Vagina (tissue), 2 donors: ENCODE data around the gene BCAS1. TPM values are rescaled to one million over a fixed set of nuclear protein-coding genes. Genes with fewer than 3 reads are reported as not detected.
A peak's percentile ranks its signal among the peaks of the same experiment; 100 is the strongest.

Experiments used
- DNase-seq, 2 donors: peaks; one replicate each; pipeline ENCODE4 v3.0.0-alpha.2; 2017; ENCODE audit errors: extremely low spot score in 2 of 2
- H3K27ac ChIP-seq: fragments of 200-600 bp; sonication (generic); one replicate; pipeline ENCODE4 v1.5.1; 2019
- H3K27me3 ChIP-seq: fragments of 200-600 bp; sonication (generic); one replicate; pipeline ENCODE4 v1.5.1; 2019
- H3K36me3 ChIP-seq, 2 donors: fragments of 200-600 bp; sonication (generic); one replicate each; pipeline ENCODE4 v1.5.1; 2017 to 2019
- H3K4me1 ChIP-seq: fragments of 200-600 bp; sonication (generic); one replicate; pipeline ENCODE4 v1.5.1; 2019
- H3K4me3 ChIP-seq, 2 donors: fragments of 200-600 bp; sonication (generic); 1 replicate in 1 of 2; 2 replicates in 1 of 2; pipeline ENCODE4 v1.5.1; 2016 to 2019
- H3K9me3 ChIP-seq: fragments of 200-600 bp; sonication (generic); one replicate; pipeline ENCODE4 v1.5.1; 2019
- CTCF ChIP-seq, 3 experiments: fragments of 450-650 bp in 2 of 3; fragments of 200-600 bp in 1 of 3; sonication (generic) in 1 of 3; IDR thresholded peaks; one replicate each; pipeline ENCODE4 v1.5.1; 2017 to 2019; ENCODE audit warnings: antibody characterized with exemption in 3 of 3, mild to moderate bottlenecking in 2 of 3, moderate library complexity in 2 of 3
- POLR2A ChIP-seq, 2 donors: fragments of 450-650 bp; IDR thresholded peaks; one replicate each; pipeline ENCODE4 v1.6.1; 2017; ENCODE audit warnings: antibody characterized with exemption in 2 of 2, mild to moderate bottlenecking in 2 of 2, moderate library complexity in 2 of 2
- POLR2AphosphoS5 ChIP-seq, 2 donors: sonication (generic); formaldehyde crosslinking; IDR thresholded peaks; one replicate each; pipeline ENCODE4 v1.9.0; 2017; ENCODE audit warnings: antibody characterized with exemption in 2 of 2, mild to moderate bottlenecking in 2 of 2, low read depth in 1 of 2; ENCODE audit not compliant: insufficient read depth in 1 of 2
- intact Hi-C: fragments of 100-400 bp; cut with DNase I; formaldehyde crosslinking; loops from one replicate; pipeline ENCODE4 v1.15.1; 2023
- total RNA-seq: library from RNA; depleted of rRNA; stranded (reverse); fragments of >200 nt; gene quantifications from one replicate; pipeline ENCODE4 v1.2.3, GENCODE V29; 2016

Gene BCAS1
- total RNA-seq, 1 donor from 2014 or later: 2.7 TPM

- intact Hi-C loops: no loop called here
- H3K27ac ChIP-seq: peak overlapping the region; percentile 78
- TF ChIP-seq CTCF (IDR thresholded peaks at IDR 0.05) (peak in 1 of 3 experiments; percentile 3), POLR2A (IDR thresholded peaks at IDR 0.05) (no peak), POLR2AphosphoS5 (IDR thresholded peaks at IDR 0.05; ENCODE audit: insufficient read depth in 1 of 2, low read depth in 1 of 2) (peak in 1 of 2 donors; percentile 81)
Measured at GRCh38 chr20:54115172-54115854, 44.9 kb upstream of the BCAS1 start.

GRCh38 chr20:54114109-54114508 is 43.7 kb upstream of the BCAS1 start:
- TF ChIP-seq POLR2AphosphoS5 (IDR thresholded peaks at IDR 0.05; ENCODE audit: insufficient read depth in 1 of 2, low read depth in 1 of 2) (no peak), POLR2A (IDR thresholded peaks at IDR 0.05) (no peak), CTCF (IDR thresholded peaks at IDR 0.05) (no peak)
- H3K4me1 ChIP-seq: peaks cover 6% of the 10 kb centered on the region
- intact Hi-C loops: no loop called here

More at GRCh38 chr20:54115172-54115854, 44.9 kb upstream of the BCAS1 start:
- no peaks in the 10 kb centered on the region for H3K9me3 ChIP-seq
- H3K36me3 ChIP-seq: no peaks in the 10 kb centered on the region
- no peak overlapping the region for H3K4me3 ChIP-seq
- no peaks in the 10 kb centered on the region for H3K27me3 ChIP-seq
- DNase-seq: peak in 1 of 2 donors; percentile 94
- H3K4me1 ChIP-seq: no peaks in the 10 kb centered on the region

DNA sequence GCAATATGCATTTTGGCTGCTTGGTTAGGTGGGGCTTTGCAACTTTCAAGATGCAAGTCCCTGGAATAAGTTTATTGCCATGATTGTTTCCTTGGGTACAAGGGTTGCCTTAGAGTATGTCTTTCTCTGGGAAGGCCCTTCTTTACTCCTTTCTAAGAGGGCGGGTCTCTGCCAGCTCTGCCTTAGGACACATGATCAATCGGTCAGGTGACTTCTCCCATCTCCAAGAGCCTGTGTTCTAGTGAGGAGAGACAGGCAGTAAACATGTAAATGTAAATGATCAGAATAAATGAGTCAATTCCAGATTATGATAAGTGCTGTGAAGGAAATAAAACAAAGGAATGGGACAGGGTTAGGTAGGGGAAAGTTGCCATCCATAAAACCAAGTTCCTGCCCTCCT is 43.2 kb upstream of the BCAS1 start:
- intact Hi-C loops: no loop called here
- TF ChIP-seq POLR2AphosphoS5 (IDR thresholded peaks at IDR 0.05; ENCODE audit: insufficient read depth in 1 of 2, low read depth in 1 of 2) (no peak), POLR2A (IDR thresholded peaks at IDR 0.05) (no peak), CTCF (IDR thresholded peaks at IDR 0.05) (no peak)
- no peaks in the 10 kb centered on the region for H3K27me3 ChIP-seq
- no peak for DNase-seq
- H3K4me1 ChIP-seq: peaks cover 6% of the 10 kb centered on the region
- H3K4me3 ChIP-seq: no peak overlapping the region
- no peaks in the 10 kb centered on the region for H3K9me3 ChIP-seq
- peak overlapping the region; percentile 78 for H3K27ac ChIP-seq
- H3K36me3 ChIP-seq: no peaks in the 10 kb centered on the region

More at GRCh38 chr20:54114109-54114508, 43.7 kb upstream of the BCAS1 start:
- Histone ChIP-seq H3K36me3 (no peaks in the 10 kb centered on the region), H3K27me3 (no peaks in the 10 kb centered on the region), H3K9me3 (no peaks in the 10 kb centered on the region), H3K4me3 (no peak overlapping the region), H3K27ac (peak overlapping the region; percentile 78)
- DNase-seq: no peak

DNA sequence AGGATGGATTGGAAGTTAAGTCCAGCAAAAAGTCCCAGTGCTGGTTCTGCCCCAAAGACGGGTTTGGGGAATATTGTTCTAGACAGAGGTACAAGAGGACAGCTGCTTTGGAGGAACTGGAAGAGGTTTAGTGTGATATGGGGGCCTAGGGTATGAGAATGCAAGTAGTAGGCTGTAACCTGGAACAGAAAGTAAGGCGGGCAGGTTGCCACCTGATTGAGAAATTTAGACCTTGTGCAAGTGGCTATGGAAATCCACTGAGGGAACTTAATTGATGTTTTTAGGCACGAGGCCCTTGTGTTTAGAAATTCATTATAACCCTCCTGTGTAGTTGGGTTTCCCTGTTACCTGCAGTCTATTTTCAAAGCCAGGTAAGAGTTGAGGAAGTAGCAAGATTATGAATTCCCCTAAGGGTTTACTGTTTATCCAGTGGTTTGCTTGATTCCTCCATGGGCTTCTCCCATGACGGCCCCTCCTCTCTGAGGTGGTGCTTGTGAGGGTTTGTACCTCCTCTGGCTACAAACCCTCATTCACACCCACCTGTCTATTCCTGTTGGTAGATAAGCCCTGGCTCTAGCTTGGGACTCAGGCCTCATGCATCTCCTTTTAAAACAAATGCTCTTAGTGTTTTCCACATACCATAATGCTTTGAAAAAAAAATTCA is 42.0 kb upstream of the BCAS1 start:
- H3K9me3 ChIP-seq: no peaks in the 10 kb centered on the region
- no peak overlapping the region for H3K27ac ChIP-seq
- H3K4me1 ChIP-seq: peaks cover 6% of the 10 kb centered on the region
- intact Hi-C loops: no loop called here
- H3K36me3 ChIP-seq: no peaks in the 10 kb centered on the region
- no peak for DNase-seq
- TF ChIP-seq POLR2A (IDR thresholded peaks at IDR 0.05) (no peak), CTCF (IDR thresholded peaks at IDR 0.05) (no peak), POLR2AphosphoS5 (IDR thresholded peaks at IDR 0.05; ENCODE audit: insufficient read depth in 1 of 2, low read depth in 1 of 2) (no peak)
- H3K4me3 ChIP-seq: no peak overlapping the region
- no peaks in the 10 kb centered on the region for H3K27me3 ChIP-seq

GRCh38 chr20:54111460-54111859 is 41.1 kb upstream of the BCAS1 start:
- H3K27me3 ChIP-seq: no peaks in the 10 kb centered on the region
- peaks cover 6% of the 10 kb centered on the region for H3K4me1 ChIP-seq
- no peaks in the 10 kb centered on the region for H3K9me3 ChIP-seq
- no peaks in the 10 kb centered on the region for H3K36me3 ChIP-seq
- intact Hi-C loops: no loop called here
- TF ChIP-seq POLR2A (IDR thresholded peaks at IDR 0.05) (no peak), CTCF (IDR thresholded peaks at IDR 0.05) (no peak), POLR2AphosphoS5 (IDR thresholded peaks at IDR 0.05; ENCODE audit: insufficient read depth in 1 of 2, low read depth in 1 of 2) (no peak)
- no peak overlapping the region for H3K4me3 ChIP-seq
- no peak overlapping the region for H3K27ac ChIP-seq
- DNase-seq: no peak
